HG03280 (cell line): Measurements from ENCODE around the gene NIPAL3.
A peak's percentile ranks its signal among the peaks of the same experiment; 100 is the strongest.

Experiments
- ATAC-seq: cut with Tn5 transposase; IDR thresholded peaks from one replicate; pipeline ENCODE4 v1.9.1; 2021; ENCODE audit warnings: mild to moderate bottlenecking, moderate library complexity; ENCODE audit not compliant: unreplicated experiment

NIPAL3 gene

DNA sequence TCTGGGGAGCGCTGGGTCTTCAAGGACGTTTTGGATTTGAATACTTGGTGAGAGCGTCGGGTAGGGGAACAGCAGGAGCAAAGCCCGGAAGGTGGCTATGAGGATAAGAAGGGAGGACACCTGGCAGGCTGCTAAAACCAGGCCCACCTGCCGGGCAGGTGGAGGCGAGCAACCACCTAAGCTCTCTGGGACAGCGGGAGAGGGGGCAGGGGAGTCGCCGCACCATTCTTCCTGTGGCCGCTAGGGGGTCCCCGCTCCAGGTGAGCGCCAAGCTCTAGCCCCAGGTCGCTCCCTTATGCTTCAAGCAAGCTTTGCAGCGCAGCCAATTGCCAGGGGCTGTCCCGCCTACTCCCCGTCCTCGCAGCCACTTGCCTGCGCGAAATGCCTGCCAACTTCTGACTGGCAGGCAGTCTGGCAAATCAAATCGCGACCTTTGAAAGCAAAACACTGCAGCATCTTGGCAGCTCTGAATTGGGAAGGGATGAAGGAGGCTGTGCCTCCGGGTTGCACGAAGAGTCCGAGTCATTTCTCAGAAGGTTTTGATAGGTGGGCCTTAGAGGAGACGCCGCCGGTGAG lies at the start of gene NIPAL3:
Gene NIPAL3 (plus strand): TSS at position 469 of the 576 bp plus-strand sequence. CDS start 3,746 bp downstream, outside the sequence.
- peak; percentile 96 for ATAC-seq

DNA sequence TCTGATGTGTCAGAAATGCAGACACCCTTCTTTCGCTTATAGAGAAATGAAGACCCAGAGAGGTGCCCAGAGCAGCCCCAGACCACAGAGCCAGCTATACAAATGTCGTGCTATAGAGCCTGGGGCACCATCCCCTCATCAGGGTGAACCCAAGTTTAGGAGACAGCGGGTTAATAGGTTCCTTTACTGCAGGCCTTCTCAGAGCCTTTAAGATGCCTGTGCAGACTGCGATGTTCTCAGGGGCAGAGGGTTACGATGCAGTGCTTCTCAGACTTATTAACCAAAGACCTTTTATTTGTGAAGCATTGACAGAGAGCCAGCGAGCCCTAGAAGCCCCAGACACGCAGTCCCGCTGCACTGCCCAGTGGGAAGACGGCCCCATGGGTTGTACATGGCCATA lies 48.9 kb upstream of the NIPAL3 start:
- no peak for ATAC-seq

DNA sequence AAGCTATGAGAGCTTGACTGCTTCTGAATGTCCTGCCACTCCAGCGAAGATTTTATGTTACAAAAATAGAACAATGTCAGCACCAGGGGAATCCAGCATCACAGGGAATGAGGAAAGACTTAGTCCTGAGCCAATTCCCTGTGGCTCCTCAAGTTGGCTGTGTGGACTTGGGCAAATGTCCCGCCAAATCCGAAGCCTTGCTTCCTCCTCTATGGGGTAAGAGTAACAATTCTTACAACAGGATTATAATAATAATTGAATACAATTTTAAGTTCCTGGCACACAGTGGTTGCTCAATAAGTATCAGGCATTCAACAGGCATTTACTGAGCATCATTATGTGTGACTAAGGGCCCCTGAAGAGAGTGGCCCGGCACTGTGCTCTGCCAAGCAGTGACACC lies 46.4 kb upstream of the NIPAL3 start:
- no peak for ATAC-seq

DNA sequence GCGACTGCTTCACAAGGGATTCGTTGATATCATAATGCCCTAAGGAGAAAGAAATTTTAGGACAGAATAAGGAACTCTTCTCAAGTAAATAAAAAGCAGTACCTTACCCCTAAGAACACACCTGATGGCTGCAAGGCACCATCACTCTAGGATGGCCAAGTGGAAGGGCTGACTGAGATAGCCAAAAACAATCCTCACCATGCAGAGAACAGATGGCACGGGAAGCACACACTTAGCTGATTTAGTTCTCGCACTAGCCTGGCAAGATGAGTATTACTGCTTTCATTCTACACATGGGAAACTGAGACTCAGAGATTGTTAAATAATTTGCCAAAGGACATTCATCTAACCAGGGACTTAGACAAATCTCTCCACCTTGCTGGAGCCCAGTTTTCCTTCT lies 45.8 kb upstream of the NIPAL3 start:
- no peak for ATAC-seq

DNA sequence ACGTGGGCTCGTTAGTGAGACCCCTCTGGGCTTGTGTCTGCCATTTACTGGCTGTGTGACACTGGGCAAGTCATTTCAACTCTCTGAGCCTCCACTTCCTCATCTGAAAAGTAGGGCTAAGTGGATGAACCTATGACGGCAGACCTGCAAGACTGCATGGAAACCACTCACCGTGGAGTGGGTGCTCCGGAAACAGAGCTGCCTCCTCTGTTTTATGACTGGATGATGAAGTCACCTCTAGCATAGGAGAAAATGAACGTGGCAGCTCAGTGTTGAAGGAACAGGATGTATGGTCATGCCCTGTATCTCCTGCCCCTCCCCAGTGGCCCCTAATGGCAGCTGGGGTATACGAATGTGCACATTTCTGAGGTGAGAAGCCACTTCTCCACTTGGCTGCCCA lies 42.6 kb upstream of the NIPAL3 start:
- no peak for ATAC-seq

DNA sequence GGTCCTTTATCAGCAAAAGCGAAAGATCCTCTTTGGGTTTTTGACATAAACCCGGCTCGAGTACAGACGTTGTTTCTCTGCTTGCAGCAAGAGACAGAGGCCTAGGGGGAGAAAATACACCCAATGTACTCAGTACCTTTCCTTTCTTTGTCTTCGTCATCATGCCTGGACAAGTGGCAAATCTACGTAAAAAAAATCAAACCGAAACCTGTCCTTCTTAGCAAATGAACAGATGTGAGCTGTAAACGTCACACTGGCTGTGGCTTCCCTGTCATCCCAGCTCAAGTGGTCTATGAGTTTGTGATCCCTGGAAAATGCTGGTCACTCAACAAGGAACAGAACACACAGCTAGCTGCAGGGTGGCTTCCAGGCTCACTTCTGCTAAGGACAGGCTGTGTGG lies 41.9 kb upstream of the NIPAL3 start:
- ATAC-seq: no peak

DNA sequence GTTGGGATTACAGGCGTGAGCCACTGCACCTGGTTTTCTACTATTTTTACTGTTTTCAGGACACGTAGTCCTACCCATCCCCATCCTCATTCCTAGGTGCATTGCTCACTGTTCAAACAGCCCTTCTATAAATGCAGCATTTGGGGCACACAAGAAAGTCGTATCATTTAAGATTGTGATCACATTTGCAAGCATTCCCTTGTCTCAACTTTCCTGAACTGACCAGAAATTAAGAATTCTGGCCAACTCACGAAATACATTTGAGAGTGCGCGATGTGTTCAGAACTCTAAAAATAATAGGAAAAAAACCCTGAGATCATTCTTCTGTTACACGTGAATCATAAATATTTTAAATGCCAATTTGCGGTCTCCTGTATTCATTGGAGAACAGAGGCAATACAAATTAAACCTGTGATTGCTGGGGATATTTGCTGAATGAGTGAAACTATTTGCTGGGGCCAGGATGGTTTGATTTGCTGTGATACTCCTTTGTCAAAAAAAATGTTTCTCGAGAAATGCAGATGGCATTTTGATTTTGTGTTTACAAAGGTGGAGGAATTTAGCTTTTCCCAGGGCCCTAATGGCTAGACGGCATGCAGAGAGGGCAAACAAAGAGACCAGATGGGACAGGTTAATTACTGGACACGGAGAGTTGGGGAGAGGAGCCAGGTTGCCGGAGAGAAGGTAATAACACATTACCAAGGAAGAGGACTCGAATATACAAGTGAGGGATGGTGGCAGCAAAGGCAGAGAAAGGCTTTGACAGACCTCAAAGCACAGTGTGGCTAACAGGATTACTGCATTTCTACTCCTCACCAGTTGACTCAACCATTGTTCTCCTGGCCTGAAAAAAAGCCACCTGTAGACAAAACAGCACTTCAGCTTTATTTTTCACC lies 40.5 kb upstream of the NIPAL3 start:
- ATAC-seq: no peak

DNA sequence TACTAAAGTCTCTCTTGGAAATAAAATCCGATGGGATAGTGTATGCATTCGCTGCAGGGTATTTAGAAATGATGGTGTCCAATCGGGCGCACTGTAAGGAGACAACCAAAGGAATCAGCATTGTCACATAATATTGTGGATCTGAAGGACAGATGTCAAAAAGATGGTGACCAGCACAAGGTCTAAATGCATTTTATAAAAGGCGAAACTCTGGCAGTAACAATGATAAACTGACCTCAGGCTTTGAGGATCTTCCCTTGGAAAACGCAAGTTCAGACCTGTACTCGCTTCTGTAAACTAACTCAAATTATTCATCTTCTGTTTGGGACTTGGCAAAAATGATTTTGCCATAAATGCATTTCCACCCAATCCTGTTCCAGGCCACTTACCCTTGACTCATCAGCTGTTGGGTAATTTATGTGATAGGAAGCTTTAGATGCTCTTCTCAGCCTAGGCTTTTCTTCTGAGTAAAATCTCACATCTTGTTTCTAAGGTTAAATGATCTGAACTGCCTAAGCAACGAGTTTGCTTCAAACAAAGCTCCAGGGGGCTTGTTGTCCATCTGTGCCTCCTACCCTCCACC lies 35.8 kb upstream of the NIPAL3 start:
- ATAC-seq: no peak

DNA sequence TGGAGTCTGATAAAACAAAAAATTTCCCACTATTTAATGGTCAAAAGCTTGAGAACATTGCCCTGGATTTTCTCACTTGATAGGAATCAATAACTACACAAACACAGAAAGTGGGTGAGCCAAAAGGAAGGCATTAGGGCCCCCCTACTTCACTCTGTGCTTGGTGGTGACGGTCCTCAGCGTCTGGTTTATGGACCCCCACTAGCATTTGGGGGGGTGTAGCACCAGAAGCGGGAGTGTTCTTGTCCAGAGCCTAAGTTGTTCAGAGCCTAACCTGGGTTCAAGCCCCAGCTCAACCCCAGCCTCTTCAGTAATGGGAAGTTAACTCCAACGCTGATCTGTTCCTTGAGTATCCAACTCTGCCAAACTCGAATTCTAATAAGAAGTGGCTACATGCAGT lies 35.1 kb upstream of the NIPAL3 start:
- ATAC-seq: no peak

DNA sequence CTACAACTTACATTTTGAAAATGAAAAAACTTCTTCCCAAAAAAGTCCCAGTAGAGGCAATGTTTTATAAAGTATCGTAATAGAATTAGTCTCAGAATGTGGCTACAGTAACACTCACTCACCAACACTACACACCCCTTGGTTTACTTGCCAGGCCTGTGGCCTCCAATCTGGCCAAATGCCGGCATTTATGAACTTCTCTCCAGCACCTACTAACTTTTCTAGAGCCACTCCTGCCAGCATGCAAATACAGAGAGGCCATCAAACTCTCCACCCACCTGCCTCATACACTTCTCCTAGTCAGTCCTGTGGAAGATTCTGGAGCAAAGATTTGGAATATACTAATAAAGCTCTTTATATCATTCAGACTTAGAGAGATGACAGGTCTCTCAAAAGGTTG lies 34.3 kb upstream of the NIPAL3 start:
- ATAC-seq: no peak

DNA sequence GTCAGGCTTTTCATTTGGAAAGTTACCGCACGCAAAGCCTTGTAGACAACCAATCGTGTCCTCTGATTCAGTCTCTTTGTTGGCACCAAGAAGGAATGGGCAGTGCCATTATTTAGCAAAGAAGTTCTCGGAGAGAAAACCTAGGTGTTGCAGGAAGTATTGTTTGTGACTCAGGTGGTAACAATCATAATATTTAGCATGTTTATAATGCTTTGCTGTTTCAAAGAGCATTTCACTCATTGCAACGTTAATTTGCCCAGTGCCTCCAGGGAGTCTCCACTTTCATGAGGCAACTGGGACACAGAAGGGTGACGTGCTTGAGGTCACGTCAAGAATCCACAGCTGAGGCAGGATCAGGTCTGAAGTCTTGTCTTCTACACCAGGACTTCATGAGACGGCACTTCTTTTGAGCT lies 33.4 kb upstream of the NIPAL3 start:
- no peak for ATAC-seq

DNA sequence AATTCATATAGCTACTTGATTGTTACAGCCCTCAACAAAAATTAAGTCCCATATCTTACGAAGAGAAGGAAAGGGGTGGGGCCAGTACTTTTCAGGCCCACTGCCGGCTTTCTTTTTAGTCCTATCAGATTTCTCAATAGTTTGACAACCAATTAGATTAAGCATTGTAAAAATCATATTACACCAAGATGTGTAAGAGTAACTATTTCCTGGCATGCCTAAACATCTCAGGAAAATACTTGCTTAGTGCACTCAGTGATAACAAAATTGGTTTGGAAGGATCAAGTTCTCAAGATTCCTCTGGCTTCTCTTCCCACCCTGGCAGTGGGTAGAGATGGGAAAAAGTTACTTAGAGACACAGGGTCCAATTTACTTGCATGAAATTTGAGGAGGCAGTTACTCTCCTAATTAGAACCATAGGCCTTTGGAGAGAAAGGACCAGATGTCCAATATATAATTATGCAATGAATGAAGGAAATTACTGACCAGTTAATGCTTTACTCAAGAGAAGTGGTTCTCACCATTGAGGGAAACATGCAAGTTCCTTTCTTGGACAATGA lies 32.1 kb upstream of the NIPAL3 start:
- no peak for ATAC-seq

DNA sequence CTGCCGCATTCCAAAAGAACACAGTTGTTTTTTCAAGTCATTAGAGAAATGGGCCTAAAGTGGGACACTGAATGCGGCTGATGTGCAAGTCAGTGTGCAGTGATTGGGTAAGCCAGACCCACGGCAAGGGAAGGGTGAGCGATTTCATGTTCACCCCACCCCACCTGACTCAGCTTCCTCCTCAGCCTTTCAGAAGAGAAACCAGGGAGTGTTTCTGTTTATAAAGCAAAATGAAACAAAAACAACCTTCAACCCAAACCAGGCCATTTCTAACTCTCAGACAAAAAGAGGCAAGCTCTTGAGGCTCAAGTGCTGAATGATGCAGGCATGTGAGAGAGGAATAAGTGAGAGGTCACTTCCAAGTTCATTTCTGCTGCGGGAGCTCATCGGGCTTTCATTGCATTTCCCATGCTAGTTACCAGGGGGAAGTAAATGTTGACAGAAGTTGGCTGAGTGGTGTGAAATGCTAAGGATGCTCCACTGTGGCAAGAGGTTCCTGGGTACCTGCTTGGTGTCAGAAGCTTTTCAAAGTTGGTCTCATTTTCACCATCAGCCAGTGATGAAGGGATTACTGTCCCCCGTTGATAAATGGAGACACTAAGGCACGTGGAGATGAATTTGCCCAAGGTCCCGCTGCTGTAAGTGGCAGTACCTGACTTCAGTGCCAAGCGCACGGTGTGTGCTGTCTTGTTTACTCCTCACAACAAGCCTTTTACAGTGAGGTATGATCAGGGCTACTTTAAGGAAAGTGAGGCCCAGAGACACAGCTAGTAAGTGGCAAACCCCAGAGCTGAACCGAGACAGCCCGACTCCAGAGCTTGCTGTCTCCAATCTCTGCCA lies 31.1 kb upstream of the NIPAL3 start:
- no peak for ATAC-seq

DNA sequence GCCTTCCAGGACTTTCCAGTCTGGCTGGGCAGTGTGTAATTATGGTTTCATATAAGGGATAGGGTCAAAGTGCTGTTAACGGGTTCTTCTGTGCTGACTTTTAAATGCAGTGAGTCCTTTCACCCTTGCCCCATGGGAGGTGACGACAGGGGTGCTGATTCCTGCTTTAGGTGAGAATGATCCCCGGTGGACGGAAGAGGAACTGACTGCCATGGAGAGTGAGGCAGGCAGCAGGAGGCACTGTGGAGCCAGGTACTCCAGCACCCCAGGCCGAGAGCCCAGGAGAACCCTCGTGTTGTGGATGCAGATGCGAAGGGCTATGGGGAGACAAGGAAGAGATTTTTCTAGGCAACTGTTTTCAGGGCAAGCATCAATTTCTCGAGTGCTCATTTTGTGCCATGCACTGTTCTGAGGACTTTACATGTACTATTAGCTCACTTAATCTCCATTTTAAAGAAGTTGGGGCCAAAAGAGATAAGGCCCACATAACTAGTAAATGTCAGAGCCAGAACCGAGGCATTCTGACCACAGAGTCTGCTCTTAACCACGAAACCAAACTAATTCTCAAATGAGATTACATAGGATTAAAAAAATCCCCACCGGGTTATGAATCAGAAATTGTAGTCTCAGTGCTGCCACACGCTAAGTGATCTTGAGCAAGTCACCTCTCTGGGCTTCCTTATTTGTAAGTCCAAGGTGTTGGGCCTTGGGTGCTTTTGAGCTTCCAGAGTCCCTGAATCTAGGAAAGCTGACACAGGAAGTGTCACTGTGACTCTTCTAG lies 30.3 kb upstream of the NIPAL3 start:
- ATAC-seq: no peak

DNA sequence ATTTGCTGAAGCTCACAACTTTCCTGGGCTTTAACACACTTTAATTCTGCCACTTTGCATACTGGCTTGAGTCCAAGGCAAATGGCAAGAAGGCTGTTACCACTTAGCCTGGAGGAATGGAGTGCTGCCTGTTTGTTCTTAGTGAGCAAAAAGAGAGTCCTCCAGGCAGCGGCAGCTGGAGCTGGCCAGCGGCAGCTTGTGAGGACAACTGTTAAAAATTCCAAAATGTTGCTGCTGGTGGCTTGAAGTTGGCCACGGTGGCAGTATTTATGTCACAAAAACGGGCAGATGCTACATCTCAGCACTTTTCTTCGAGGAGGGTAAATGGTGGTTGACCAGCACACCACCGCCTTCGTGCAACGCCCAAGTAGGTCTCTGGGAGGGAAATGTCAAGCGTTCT lies 29.4 kb upstream of the NIPAL3 start:
- ATAC-seq: no peak

DNA sequence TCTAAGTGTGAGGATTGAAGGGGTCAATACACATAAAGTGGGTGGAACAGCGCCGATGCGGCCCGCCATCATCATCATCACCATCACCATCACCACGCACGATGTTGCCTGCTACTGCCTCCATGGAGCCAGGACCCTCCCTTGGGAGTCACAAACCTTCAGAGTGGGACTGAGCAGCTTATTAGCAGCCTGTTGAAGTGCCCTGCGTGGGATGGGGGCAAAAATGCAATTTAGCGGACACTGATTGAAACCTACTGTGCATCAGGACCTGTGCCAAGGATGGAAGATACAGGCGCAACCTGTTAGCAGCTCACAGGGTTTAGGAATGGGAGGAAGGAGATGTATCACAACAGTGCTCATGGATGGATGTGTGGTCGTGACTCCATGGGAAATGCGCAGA lies 28.7 kb upstream of the NIPAL3 start:
- ATAC-seq: no peak

DNA sequence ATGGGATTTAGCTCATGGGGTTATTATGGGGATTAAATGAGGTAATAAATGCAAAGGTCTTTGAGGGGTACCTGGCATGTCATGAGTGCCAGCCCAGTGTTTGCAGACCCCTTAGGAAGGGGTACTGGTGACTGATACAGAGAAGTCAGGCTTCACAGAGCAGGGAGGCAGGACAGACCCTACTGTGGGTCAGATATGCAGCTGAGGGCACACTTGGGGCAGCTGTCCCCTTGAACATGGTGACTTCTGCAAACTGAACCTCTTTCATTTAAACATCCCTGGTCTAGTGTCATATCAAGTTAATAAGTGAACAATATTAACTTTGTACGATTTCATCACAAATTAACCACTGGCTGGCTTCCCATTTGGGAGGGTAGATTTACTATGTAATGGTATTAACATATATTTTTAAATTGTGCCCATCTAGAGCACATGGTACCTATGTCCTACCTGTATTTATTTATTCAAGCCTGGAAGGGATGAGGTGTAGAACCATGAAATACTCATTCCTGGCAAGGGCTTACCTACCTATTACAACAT lies 27.9 kb upstream of the NIPAL3 start:
- ATAC-seq: no peak

DNA sequence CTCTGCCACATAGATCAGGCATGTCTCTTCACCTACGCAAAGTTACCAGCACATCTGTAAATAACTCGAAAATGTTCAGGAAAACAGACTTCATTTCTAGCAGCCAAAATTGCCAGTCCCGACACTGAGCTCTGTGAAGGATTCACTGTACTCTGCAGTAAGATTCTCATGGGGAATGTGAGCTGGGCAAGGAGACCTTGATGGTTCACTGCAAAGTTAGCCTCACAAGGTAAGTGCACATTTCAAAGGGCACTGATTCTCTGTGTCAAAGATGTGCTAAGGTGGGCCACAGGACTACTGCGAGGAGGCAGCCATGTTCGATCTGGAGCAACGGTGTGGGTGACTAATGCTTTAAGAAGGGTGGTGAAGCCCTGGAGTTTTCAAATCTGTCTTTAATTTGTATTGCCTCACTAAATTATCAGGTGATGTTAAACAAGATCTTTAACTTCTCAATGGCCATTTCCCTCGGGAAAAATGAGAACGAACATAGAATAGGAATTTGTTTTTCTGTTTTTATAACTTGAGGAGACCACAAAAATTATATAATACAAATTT lies 27.2 kb upstream of the NIPAL3 start:
- ATAC-seq: no peak

DNA sequence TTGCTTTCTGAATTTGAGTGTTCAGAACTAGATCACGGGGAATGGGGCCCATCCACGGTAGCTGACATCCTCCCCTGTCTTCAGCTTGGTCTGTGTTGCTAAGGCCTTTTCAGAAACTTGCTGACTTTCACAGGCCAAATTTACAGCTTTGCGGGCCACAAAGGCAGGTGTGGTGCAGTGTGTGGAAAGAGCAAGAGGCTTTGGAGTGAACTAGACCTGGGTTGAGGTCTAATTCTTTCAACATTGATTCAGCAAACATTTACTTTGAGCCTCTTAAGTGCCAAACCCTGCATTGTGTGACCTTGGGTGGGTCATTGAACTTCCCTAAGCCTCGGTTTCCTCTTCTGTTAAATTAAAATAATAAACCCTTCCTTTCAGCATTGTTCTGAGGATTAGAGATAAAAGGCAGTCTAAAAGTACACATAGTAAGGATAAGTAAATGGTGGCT lies 26.3 kb upstream of the NIPAL3 start:
- no peak for ATAC-seq
